Karpas-422 (cell line): ENCODE measurements around the gene DPM2. TPM values are rescaled to one million over a fixed set of nuclear protein-coding genes. Genes with fewer than 3 reads are reported as not detected.

ENCODE experiments used
- DNase-seq: peaks from one replicate; pipeline ENCODE4 v3.0.0-alpha.2; 2015
- H2AFZ ChIP-seq: fragments of 200-600 bp; sonication (generic); 2 replicates; pipeline ENCODE4 v1.6.1; 2014; ENCODE audit warnings: antibody characterized with exemption, low read length, mixed read lengths
- H3K27ac ChIP-seq: fragments of 200-600 bp; sonication (generic); 2 replicates; pipeline ENCODE4 v1.5.1; 2014; ENCODE audit warnings: mild to moderate bottlenecking, low read length, moderate library complexity
- H3K27me3 ChIP-seq: fragments of 200-600 bp; sonication (generic); 2 replicates; pipeline ENCODE4 v1.6.1; 2014; ENCODE audit warnings: low read length, mixed read lengths
- H3K36me3 ChIP-seq: fragments of 200-600 bp; sonication (generic); 2 replicates; pipeline ENCODE4 v1.6.1; 2014; ENCODE audit warnings: low read length, mixed read lengths; ENCODE audit not compliant: insufficient read depth
- H3K4me1 ChIP-seq: fragments of 200-600 bp; sonication (generic); 2 replicates; pipeline ENCODE4 v1.6.1; 2014; ENCODE audit warnings: mild to moderate bottlenecking, low read length, mixed read lengths
- H3K4me2 ChIP-seq: fragments of 200-600 bp; sonication (generic); 2 replicates; pipeline ENCODE4 v1.6.1; 2014; ENCODE audit warnings: low read length, low read depth, mild to moderate bottlenecking; ENCODE audit not compliant: poor library complexity, severe bottlenecking
- H3K4me3 ChIP-seq: fragments of 200-600 bp; sonication (generic); 2 replicates; pipeline ENCODE4 v1.5.1; 2014; ENCODE audit warnings: mild to moderate bottlenecking, antibody characterized with exemption, low read length, mixed read lengths
- H3K79me2 ChIP-seq: fragments of 200-600 bp; sonication (generic); 2 replicates; pipeline ENCODE4 v1.6.1; 2014; ENCODE audit warnings: mild to moderate bottlenecking, low read length, mixed read lengths
- H3K9ac ChIP-seq: fragments of 200-600 bp; sonication (generic); 2 replicates; pipeline ENCODE4 v1.6.0; 2014; ENCODE audit warnings: low read length
- H3K9me2 ChIP-seq: fragments of 200-600 bp; sonication (generic), shearing (Covaris generic); replicated peaks from 2 replicates; pipeline ENCODE4 v1.6.0; 2014; ENCODE audit warnings: mild to moderate bottlenecking, low read length, moderate library complexity; ENCODE audit not compliant: insufficient read depth
- H3K9me3 ChIP-seq: fragments of 300-700, 200-600 bp; sonication (generic); 2 replicates; pipeline ENCODE4 v1.6.1; 2014; ENCODE audit warnings: low read length, mixed read lengths
- H4K20me1 ChIP-seq: fragments of 200-600 bp; sonication (generic); 2 replicates; pipeline ENCODE4 v1.6.1; 2014; ENCODE audit warnings: mild to moderate bottlenecking, antibody characterized with exemption, low read length, low read depth; ENCODE audit not compliant: insufficient read depth
- total RNA-seq: library from RNA; depleted of rRNA; stranded (reverse); fragments of >200 nt; shearing (Covaris generic); gene quantifications from 2 replicates; pipeline ENCODE4 v1.2.3, GENCODE V29; 2014; ENCODE audit warnings: low replicate concordance

DPM2 gene
- total RNA-seq, 1 experiment from 2014 or later = 34.4 TPM

- Histone ChIP-seq H3K36me3 (peaks cover 3% of the 10 kb centered on the region; the same call in 1 of the 2 replicates), H3K9me3 (no peaks in the 10 kb centered on the region), H3K4me1 (peaks cover 60% of the 10 kb centered on the region), H3K4me3 (no peak overlapping the region), H4K20me1 (no peaks in the 10 kb centered on the region), H3K9me2 (no peaks in the 10 kb centered on the region), H3K27ac (peak overlapping the region; percentile 23; the same call in 1 of the 2 replicates), H3K4me2 (no peak overlapping the region), H3K9ac (peak overlapping the region; percentile 17; the same call in 1 of the 2 replicates), H3K79me2 (peaks cover 3% of the 10 kb centered on the region), H3K27me3 (no peaks in the 10 kb centered on the region), H2AFZ (no peak overlapping the region)
- peak; percentile 84 for DNase-seq
Observed at GRCh38 chr9:127903557-127904475, 33.8 kb downstream of the DPM2 start.

- Histone ChIP-seq H3K79me2 (peaks cover 26% of the 10 kb centered on the region), H4K20me1 (peaks cover 6% of the 10 kb centered on the region; the same call in 1 of the 2 replicates), H2AFZ (no peak within 1 kb of the TSS), H3K4me3 (peak within 1 kb of the TSS; percentile 81), H3K9me3 (no peaks in the 10 kb centered on the region; the same call in 1 of the 2 replicates), H3K4me1 (peaks cover 56% of the 10 kb centered on the region), H3K36me3 (peaks cover 28% of the 10 kb centered on the region), H3K9ac (peak within 1 kb of the TSS; percentile 86), H3K27ac (peak within 1 kb of the TSS; percentile 77), H3K4me2 (peak within 1 kb of the TSS; percentile 97), H3K9me2 (no peaks in the 10 kb centered on the region), H3K27me3 (no peaks in the 10 kb centered on the region)
- DNase-seq = peak; percentile 93
Observed at GRCh38 chr9:127899128-127899943, 38.3 kb downstream of the DPM2 start, which contains the start of gene ST6GALNAC6. ST6GALNAC6 (minus strand) TSS chr9:127899603; CDS start chr9:127897981, 1,622 bp downstream.

GRCh38 chr9:127898433-127899127 lies 39.1 kb downstream of the DPM2 start:
- Histone ChIP-seq H3K27ac (peak overlapping the region; percentile 63), H4K20me1 (peaks cover 6% of the 10 kb centered on the region; the same call in 1 of the 2 replicates), H3K9me3 (peaks cover 5% of the 10 kb centered on the region), H3K27me3 (no peaks in the 10 kb centered on the region), H3K4me2 (peak overlapping the region; percentile 97), H2AFZ (no peak overlapping the region), H3K4me3 (peak overlapping the region; percentile 81), H3K79me2 (peaks cover 26% of the 10 kb centered on the region), H3K36me3 (peaks cover 35% of the 10 kb centered on the region), H3K9me2 (no peaks in the 10 kb centered on the region), H3K4me1 (peaks cover 48% of the 10 kb centered on the region), H3K9ac (peak overlapping the region; percentile 86)
- DNase-seq = peak; percentile 50

GRCh38 chr9:127897193-127897692 lies 40.4 kb downstream of the DPM2 start:
- Histone ChIP-seq H3K9me2 (no peaks in the 10 kb centered on the region), H3K4me1 (peaks cover 42% of the 10 kb centered on the region), H2AFZ (no peak overlapping the region), H3K9me3 (peaks cover 5% of the 10 kb centered on the region), H4K20me1 (peaks cover 6% of the 10 kb centered on the region; the same call in 1 of the 2 replicates), H3K27ac (no peak overlapping the region), H3K9ac (peak overlapping the region; percentile 41; the same call in 1 of the 2 replicates), H3K4me2 (peak overlapping the region; percentile 61), H3K27me3 (no peaks in the 10 kb centered on the region), H3K79me2 (peaks cover 26% of the 10 kb centered on the region), H3K36me3 (peaks cover 48% of the 10 kb centered on the region), H3K4me3 (peak overlapping the region; percentile 47; the same call in 1 of the 2 replicates)
- peak; percentile 87 for DNase-seq

GRCh38 chr9:127896395-127897192 lies 41.1 kb downstream of the DPM2 start:
- H3K4me2 ChIP-seq = peak overlapping the region; percentile 42
- no peak overlapping the region for H2AFZ ChIP-seq
- H3K36me3 ChIP-seq = peaks cover 51% of the 10 kb centered on the region
- peaks cover 5% of the 10 kb centered on the region for H3K9me3 ChIP-seq
- H3K79me2 ChIP-seq = peaks cover 26% of the 10 kb centered on the region
- no peaks in the 10 kb centered on the region for H3K9me2 ChIP-seq
- H4K20me1 ChIP-seq = peaks cover 6% of the 10 kb centered on the region; the same call in 1 of the 2 replicates
- H3K4me3 ChIP-seq = no peak overlapping the region
- no peak overlapping the region for H3K9ac ChIP-seq
- peaks cover 36% of the 10 kb centered on the region for H3K4me1 ChIP-seq
- DNase-seq = no peak
- H3K27me3 ChIP-seq = no peaks in the 10 kb centered on the region
- H3K27ac ChIP-seq = no peak overlapping the region

GRCh38 chr9:127895811-127896210 lies 41.8 kb downstream of the DPM2 start:
- Histone ChIP-seq H3K9me2 (no peaks in the 10 kb centered on the region), H2AFZ (no peak overlapping the region), H3K9ac (no peak overlapping the region), H3K4me2 (no peak overlapping the region), H4K20me1 (peaks cover 6% of the 10 kb centered on the region; the same call in 1 of the 2 replicates), H3K27me3 (no peaks in the 10 kb centered on the region), H3K4me1 (peaks cover 30% of the 10 kb centered on the region), H3K79me2 (peaks cover 26% of the 10 kb centered on the region), H3K27ac (no peak overlapping the region), H3K36me3 (peaks cover 54% of the 10 kb centered on the region), H3K4me3 (no peak overlapping the region), H3K9me3 (peaks cover 5% of the 10 kb centered on the region)
- DNase-seq = no peak

- Histone ChIP-seq H3K27me3 (no peaks in the 10 kb centered on the region), H3K4me1 (peaks cover 13% of the 10 kb centered on the region), H3K9me2 (no peaks in the 10 kb centered on the region), H4K20me1 (peaks cover 6% of the 10 kb centered on the region; the same call in 1 of the 2 replicates), H2AFZ (no peak overlapping the region), H3K27ac (no peak overlapping the region), H3K4me3 (no peak overlapping the region), H3K9ac (no peak overlapping the region), H3K4me2 (no peak overlapping the region), H3K79me2 (peaks cover 19% of the 10 kb centered on the region), H3K9me3 (peaks cover 5% of the 10 kb centered on the region), H3K36me3 (peaks cover 56% of the 10 kb centered on the region)
- no peak for DNase-seq
Observed at GRCh38 chr9:127893392-127893791, 44.3 kb downstream of the DPM2 start.
